GM19324 (cell line): ENCODE data around the gene BCORL1.
A peak's percentile ranks its signal among the peaks of the same experiment; 100 is the strongest.

Source experiments
- ATAC-seq: cut with Tn5 transposase; IDR thresholded peaks from one replicate; pipeline ENCODE4 v1.9.1; 2021; ENCODE audit warnings: mild to moderate bottlenecking, moderate library complexity; ENCODE audit not compliant: unreplicated experiment, low FRiP score

The BCORL1 gene

GRCh38 chrX:130090364-130090763 lies 107.9 kb downstream of the BCORL1 start:
- ATAC-seq: no peak

- peak; percentile 98 for ATAC-seq
Measured at GRCh38 chrX:130091980-130092522, 109.6 kb downstream of the BCORL1 start.

- no peak for ATAC-seq
Measured at GRCh38 chrX:130093271-130093670, 110.8 kb downstream of the BCORL1 start.

- ATAC-seq: no peak
Measured at GRCh38 chrX:130094696-130095095, 112.3 kb downstream of the BCORL1 start.

GRCh38 chrX:130095249-130096030 lies 113.0 kb downstream of the BCORL1 start:
- ATAC-seq: no peak

GRCh38 chrX:130097507-130098209 lies 115.2 kb downstream of the BCORL1 start:
- ATAC-seq: no peak

- no peak for ATAC-seq
Measured at GRCh38 chrX:130098210-130098552, 115.7 kb downstream of the BCORL1 start.

GRCh38 chrX:130100180-130100579 lies 117.7 kb downstream of the BCORL1 start:
- ATAC-seq: no peak

- ATAC-seq: no peak
Measured at GRCh38 chrX:130103605-130104004, 121.2 kb downstream of the BCORL1 start.

- ATAC-seq: no peak
Measured at GRCh38 chrX:130105244-130105643, 122.8 kb downstream of the BCORL1 start.

- ATAC-seq: no peak
Measured at GRCh38 chrX:130106071-130106470, 123.6 kb downstream of the BCORL1 start.
